NCI-H2196 (cell line): ENCODE results near the gene TRIO.

Experiments
- DNase-seq: peaks from one replicate; lab custom pipeline; 2025; ENCODE audit not compliant: unreplicated experiment; lab: John Stamatoyannopoulos, UW

The TRIO gene

GRCh38 chr5:14145435-14146334 lies 2.5 kb downstream of the TRIO start:
- DNase-seq = no peak

GRCh38 chr5:14146725-14147124 lies 3.6 kb downstream of the TRIO start:
- no peak for DNase-seq

GRCh38 chr5:14147210-14147609 lies 4.1 kb downstream of the TRIO start:
- no peak for DNase-seq

GRCh38 chr5:14148483-14148882 lies 5.3 kb downstream of the TRIO start:
- DNase-seq = no peak

GRCh38 chr5:14148890-14149671 lies 5.9 kb downstream of the TRIO start:
- DNase-seq = no peak

- no peak for DNase-seq
Measured at GRCh38 chr5:14149672-14150274, 6.6 kb downstream of the TRIO start.

GRCh38 chr5:14151416-14151815 lies 8.3 kb downstream of the TRIO start:
- no peak for DNase-seq

GRCh38 chr5:14153071-14153864 lies 10.1 kb downstream of the TRIO start:
- DNase-seq = no peak

- DNase-seq = no peak
Measured at GRCh38 chr5:14153932-14154731, 11.0 kb downstream of the TRIO start.

GRCh38 chr5:14155075-14155474 lies 11.9 kb downstream of the TRIO start:
- no peak for DNase-seq

- no peak for DNase-seq
Measured at GRCh38 chr5:14155739-14156138, 12.6 kb downstream of the TRIO start.

- DNase-seq = no peak
Measured at GRCh38 chr5:14156290-14156649, 13.1 kb downstream of the TRIO start.

GRCh38 chr5:14156650-14157492 lies 13.7 kb downstream of the TRIO start:
- peak; percentile 25 for DNase-seq

- no peak for DNase-seq
Measured at GRCh38 chr5:14157493-14157782, 14.3 kb downstream of the TRIO start.

- no peak for DNase-seq
Measured at GRCh38 chr5:14158890-14159666, 15.9 kb downstream of the TRIO start.

GRCh38 chr5:14161825-14162556 lies 18.8 kb downstream of the TRIO start:
- peak; percentile 51 for DNase-seq

- no peak for DNase-seq
Measured at GRCh38 chr5:14164164-14165163, 21.3 kb downstream of the TRIO start.
